GM19395 (cell line): ENCODE data around the gene SLC35G3.
"Not testable (repeated sequence)": the region's sequence is repeated elsewhere in the genome, so short reads cannot be mapped to it uniquely, and the experiment has no call there.

Source experiments
- ATAC-seq: cut with Tn5 transposase; IDR thresholded peaks from one replicate; pipeline ENCODE4 v1.9.1; 2021; ENCODE audit warnings: mild to moderate bottlenecking, moderate library complexity; ENCODE audit not compliant: unreplicated experiment

SLC35G3 gene

DNA sequence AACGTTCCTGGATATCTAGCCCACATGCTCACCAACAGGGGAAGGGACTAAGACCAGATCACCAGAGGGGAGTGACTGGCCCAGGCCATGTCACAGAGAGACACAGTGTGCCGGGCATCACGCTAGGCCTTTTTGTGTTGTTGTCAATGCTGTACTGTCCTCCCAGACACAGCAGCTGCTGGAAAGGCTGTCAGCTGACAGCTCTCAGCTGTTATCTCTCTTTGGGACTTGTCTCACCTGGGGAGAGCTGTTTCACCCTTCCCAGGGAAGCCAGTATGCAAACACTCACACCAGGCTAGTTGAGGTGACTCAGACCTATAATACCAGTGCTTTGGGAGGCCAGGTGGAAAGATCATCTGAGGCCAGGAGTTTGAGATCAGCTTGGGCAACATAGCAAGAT, 27.1 kb downstream of the SLC35G3 start:
- ATAC-seq: no peak

DNA sequence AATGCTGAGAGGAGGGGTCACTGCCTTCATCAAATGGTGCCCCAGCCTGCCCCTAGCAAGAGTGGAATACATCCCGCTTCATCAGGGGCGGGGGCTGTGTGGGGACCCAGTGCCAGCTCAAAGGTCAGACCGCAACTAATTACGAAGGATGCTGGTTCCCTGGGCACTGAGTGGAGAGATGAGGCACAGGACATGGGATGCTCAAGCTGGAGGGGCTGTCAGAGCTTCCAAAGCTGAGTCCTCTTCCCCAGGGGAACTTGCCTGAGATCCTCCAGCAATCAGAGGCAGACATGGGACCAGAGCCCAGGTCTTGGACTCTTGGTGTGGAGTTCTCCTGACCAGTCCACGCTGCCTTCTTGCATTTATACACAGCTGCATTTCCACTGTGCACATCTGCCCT, 27.7 kb downstream of the SLC35G3 start:
- ATAC-seq: no peak

DNA sequence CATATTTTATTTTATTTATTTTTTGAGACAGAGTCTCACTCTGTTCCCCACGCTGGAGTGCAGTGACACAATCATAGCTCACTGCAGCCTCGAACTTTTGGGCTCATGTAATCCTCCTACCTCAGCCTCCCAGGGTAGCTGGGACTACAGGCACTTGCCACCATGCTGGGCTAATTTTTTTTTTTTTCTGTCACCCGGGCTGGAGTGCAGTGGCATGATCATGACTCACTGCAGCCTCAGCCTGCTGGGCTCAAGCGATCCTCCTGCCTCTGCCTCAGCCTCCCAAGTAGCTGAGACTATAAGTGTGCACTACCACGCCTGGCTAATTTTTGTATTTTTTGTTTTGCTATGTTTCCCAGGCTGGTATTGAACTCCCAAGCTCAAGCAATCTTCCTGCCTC, 29.5 kb downstream of the SLC35G3 start:
- no peak for ATAC-seq

DNA sequence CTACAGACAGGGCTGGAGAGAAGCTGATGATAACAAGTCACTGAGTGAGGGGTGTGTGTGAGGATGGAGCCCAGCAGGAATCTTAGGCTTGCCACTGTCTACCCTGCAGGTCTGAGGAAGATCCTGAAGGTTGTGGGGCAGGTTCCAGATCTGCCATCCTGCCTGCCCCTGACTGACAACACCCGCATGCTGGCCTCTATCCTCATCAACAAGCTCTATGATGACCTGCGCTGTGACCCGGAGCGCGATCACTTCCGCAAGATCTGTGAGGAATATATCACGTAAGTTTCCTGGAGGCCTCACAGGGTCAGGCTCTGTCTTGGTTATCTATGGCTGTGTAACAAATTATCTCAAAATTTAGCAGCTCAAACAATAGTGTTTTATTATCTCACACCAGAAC, 30.3 kb downstream of the SLC35G3 start:
- no peak for ATAC-seq

DNA sequence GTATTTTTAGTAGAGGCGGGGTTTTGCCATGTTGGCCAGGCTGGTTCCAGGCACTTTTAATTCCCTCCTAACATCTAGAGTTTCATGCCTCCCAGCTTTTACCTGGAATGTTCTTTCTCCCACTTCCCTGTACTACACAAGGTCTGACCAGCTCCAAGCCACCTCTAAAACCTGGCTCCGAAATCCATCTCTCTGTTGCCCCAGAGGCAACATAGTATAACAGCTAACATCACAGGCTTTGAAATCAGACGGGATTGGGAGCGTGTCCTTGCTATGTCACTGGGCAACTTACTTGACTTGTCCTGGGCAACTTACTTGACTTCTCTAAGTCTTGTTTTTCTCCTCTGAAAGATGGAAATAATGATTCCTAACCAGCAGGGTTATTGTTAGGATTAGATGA, 31.4 kb downstream of the SLC35G3 start:
- no peak for ATAC-seq

DNA sequence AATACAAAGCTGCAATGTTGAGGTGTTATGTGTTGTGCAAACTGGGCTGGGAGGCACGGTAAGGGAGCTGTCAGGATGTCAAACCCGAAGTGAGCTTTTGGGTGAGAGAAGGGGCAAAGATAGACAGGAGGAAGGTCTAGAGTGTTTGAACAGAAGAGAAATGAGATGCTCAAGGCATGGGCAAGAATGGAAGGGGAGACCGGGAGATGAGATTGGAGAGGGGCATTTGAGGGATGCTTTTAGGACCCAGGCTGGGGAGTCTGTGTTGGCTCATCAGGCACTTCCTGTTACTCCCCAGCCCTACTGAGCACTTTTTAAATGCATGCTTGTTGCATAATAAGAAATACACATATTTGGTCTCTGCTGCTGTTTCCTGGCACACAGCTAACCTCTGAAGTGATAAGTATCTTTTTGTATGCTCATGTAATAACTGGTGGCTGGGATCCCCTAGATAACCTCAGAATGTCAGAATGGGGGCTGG, 32.9 kb downstream of the SLC35G3 start:
- ATAC-seq: no peak

DNA sequence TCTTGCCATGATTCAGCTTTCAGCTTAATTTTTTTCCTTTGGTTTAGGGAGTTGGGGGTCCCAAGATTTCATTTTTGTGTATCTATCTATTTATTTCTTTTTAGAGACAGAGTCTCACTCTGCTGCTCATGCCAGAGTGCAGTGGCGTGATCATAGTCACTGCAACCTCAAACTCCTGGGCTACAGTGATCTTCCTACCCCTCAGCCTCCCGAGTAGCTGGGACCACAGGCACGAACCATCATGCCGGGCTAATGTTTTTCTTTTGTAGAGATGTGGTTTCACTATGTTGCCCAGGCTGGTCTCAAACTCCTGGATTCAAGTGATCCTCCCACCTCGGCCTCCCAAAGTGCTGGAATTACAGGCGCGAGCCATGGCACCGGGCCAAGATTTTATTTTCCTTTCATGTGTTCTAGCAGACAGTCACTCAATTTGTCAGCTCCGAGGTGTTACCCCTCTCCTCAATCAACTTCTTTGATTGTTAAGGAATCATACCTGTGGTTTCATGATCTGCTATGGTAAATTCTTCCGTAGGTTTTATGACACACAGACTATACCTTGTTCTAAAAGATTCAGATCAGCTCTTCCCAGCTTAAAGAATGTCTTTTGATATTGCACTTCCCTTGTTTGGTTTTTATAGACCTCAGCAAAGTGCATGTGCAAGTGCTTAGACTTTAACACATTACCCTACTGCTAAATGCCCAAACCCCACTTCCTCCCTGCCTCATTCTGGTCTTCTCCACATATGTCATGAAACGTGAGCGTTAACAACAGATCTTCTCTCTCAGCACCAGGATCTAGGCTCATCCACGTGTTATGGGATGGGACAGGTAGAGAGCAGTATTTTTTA, 33.6 kb downstream of the SLC35G3 start:
- no peak for ATAC-seq

DNA sequence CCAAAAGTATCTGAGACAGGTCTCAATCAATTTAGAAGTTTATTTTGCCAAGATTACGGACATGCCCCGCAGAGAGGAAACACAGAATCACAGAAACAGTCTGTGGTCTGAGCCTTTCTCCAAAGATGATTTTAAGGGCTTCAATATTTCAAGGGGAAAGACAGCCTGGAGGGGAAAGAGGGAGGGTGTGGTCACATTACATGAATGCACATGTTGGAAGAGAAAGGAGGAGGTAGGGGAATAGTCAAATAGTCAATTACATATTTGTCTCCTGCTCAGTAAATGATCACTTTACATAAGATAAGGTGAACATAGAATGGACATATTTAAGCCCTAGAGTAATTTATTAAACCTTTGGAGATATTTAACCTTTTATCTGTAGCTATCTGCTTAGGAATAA, 34.3 kb downstream of the SLC35G3 start:
- no peak for ATAC-seq

DNA sequence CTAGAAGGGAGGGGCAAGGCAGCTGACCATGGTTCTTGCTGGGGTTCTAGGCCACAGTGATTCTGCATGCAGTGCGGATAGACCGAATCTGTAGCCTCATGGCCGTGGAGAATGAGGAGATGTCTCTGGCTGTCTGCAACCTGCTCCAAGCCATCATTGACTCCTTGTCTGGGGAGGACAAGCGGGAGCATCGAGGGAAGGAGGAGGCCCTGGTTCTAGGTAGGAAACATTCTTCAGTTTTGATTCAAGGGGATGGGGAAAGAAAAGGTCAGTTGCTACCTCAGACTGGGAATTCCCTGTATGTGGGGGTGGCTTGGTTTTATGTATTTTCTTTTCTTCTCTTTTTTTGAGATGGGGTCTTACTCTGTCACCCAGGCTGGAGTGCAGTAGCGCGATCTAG, 38.9 kb downstream of the SLC35G3 start:
- no peak for ATAC-seq

DNA sequence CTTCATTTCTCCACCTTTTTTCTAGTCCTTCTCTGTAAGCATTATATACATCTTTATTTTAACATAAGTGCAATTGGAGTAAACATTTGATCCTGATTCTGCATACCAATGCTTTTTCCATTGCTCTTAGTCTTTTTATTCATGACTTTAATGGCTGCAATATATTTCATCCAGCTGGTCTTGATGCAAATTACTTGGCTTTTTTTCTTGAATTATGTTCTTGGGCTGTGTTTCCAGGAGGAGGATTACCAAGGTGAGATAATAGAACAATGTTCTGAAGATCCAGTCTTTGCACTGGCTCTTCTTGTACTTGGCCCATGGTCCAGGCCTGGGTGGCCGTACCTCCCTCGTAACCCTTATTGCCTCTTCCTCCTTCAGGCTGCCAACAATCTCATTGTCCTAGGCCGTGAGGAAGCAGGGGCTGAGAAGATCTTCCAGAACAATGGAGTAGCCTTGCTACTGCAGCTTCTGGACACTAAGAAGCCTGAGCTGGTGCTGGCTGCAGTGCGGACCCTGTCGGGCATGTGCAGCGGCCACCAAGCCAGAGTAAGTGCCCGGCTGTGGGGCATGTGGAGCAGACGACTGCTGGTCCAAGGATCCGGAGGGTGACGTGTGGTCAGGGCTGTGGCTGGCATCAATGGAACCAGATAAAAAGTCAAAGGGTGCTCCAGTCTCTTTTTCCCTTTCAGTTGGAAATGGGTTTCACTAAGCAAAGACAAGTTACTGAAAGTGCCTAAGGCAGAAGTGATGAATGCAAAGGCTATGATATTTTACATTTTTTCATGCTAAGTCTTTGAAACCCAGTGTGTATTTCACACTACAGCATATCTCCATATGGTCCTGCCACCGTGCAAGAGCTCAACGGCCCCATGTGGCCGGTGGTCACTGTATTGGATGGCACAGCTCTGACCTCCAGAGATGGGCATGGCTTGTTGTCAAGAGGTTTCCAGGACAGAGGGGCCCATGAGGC, 39.7 kb downstream of the SLC35G3 start:
- ATAC-seq: no peak

DNA sequence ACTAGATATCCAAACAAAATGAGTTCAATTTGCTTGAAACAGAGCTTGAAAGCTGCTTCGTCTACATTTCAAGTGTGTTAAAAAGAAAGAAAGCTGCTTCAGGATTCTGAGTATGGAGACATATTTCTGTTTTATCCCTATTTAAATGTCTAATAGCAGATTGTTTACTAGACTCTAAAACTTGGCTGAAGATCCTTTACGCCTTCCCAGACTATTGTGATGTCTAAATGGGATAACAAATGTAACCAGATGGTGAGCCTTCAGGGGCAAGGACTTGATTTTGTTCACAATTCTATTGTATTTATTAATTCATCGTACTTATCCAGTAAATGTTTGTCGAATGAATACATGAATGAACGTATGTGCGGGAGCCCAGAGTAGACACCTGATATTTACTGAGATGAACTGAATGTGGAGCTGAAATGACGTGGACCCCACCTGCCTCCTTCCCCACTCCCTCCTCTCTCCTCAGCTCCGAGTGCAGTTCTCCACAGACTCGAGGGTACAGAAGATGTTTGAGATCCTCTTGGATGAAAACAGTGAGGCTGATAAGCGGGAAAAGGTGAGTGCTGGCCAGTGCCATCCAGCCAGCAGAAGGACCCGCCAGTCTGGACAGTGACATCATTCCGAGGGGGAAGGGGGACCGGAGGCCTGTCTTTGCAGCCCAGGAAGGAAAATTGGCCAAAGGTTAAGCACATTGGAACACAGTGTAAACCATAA, 41.6 kb downstream of the SLC35G3 start:
- no peak for ATAC-seq

DNA sequence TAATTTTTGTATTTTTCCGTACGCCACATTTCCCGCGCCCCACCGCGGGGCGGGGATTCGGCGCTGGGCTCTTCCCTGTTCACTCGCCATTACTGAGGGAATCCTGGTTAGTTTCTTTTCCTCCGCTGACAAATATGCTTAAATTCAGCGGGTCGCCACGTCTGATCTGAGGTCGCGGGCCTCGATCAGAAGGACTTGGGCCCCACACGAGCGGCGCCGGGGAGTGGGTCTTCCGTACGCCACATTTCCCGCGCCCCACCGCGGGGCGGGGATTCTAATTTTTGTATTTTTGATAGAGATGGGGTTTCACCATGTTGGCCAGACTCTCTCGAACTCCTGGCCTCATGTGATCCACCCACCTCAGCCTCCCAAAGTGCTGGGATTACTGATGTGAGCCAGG, 43.1 kb downstream of the SLC35G3 start:
- ATAC-seq: not testable (repeated sequence)

DNA sequence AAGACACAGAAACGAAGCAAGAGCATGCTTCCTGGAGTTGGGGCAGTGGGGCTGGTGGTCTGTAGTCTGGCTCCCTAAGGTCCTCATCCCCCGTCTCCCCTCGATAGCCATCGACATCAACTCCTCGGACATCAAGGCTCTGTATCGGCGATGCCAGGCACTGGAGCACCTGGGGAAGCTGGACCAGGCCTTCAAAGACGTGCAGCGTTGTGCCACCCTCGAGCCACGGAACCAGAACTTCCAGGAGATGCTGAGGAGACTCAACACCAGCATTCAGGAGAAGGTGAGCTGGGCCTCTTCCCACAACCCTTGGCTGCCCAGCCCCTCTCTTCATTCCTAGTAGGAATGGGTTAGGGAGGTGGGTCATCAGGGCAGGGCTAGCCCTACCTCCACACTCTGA, 44.3 kb downstream of the SLC35G3 start:
- ATAC-seq: no peak

DNA sequence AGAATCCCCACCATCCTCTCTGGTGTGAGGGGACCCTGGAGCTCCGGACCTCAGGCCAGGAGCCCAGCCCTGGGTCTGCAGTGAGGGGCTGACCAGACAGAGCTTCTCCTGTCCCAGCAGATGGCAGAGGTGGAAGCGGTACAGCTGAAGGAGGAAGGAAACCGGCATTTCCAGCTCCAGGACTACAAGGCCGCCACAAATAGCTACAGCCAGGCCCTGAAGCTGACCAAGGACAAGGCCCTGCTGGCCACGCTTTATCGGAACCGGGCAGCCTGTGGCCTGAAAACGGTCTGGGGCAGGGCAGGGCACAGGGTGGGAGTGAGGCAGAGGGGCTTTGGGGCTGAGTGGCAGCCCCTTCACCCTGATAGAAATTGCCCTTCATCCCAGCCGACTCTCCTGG, 46.0 kb downstream of the SLC35G3 start:
- no peak for ATAC-seq

DNA sequence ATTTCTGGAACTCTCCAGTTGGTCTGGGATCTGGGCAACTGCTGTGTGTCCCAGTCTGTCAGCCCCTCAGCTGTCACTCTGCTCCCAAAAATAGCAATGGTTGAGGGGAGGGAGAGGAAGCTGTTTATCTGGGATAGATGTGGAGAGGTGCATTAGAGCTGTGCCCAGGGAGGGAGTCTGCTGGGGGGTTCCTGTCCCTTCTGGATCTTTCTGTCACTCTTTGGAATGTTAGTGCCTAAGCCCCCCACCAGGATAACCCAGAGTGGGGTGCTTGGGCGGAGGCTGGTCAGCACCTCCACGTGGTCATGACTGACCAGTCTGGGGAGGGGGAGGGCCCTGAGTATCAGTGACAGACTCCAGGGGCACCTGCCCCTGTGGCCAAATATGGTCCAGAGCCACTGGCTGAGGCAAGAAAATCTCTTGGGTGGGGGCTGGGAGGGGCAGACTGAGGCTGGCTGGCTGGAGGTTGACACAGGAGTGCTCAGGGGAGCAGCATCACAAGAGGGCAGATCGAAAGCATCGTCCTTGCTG, 46.8 kb downstream of the SLC35G3 start, which contains the start of gene UNC45B:
Gene UNC45B (plus strand): TSS at position 443 of the 531 bp plus-strand sequence. CDS start 447 bp downstream, outside the sequence.
- no peak for ATAC-seq

DNA sequence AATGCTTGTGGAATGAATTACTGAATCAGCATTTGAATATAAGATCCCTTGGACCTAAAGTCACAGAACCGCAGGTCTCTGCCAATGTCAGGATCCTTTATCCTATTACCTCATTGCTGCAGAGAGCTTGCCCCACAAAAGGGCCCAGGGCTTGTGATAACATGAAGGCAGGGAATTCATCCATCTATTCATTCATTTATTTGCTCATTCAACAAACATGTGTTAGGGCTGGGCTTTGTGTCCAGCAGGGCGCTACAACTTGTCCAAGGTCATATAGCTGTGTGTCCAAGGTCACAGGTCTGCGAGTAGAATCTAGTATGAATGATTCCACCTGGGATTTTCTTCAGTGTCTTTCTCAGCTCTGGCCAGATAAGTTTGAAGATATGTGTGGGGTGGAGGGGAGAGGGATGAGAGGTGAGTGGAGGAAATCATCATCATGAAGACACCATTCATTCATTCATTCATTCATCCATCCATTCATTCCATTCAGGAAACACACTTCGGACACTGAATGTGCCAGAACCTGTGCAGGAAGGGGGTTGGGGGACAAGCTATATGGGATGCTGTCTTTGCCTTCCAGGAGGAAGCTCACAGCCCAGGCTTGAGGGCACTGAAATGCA, 47.9 kb downstream of the SLC35G3 start:
- no peak for ATAC-seq

DNA sequence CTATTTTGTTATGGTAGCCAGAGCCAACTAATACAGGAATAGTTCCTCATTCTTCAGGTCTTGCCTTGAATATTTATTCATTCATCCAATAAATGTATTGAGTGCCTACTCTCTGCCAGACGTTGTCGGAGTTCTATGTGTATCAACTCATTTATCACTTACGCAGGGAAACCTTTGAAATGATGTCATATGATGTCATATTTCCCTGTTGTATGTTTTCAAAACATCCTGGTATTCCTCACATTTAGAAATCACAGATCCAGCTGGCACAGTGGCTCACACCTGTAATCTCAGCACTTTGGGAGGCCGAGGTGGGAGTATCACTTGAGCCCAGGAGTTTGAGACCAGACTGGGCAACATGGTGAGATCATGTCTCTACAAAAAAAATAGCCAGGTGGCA, 49.4 kb downstream of the SLC35G3 start:
- ATAC-seq: no peak
